Measurements from ENCODE around the gene NELL1.

The NELL1 gene

DNA sequence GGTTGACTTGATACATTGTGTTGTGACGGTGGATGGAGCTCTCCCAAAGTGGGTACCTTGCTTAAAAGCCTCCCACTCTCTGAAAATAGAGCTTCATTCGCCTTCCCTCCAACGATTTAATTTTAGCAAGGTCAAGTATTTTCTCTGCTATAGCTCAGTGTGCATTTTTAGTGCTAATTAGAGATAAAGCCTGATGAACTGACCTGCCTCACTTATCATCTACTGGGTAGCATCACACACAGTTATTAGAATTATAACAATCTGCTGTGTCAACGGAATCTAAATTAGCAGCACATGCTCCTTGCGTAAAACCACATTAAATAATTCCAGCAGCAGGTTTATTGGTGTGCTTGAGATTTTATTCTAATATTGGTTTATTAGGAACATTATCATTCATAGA lies 701.7 kb downstream of the NELL1 start:
- no peak for DNase-seq (ENCODE audit: low read depth)
- TF ChIP-seq, protein P1, sequence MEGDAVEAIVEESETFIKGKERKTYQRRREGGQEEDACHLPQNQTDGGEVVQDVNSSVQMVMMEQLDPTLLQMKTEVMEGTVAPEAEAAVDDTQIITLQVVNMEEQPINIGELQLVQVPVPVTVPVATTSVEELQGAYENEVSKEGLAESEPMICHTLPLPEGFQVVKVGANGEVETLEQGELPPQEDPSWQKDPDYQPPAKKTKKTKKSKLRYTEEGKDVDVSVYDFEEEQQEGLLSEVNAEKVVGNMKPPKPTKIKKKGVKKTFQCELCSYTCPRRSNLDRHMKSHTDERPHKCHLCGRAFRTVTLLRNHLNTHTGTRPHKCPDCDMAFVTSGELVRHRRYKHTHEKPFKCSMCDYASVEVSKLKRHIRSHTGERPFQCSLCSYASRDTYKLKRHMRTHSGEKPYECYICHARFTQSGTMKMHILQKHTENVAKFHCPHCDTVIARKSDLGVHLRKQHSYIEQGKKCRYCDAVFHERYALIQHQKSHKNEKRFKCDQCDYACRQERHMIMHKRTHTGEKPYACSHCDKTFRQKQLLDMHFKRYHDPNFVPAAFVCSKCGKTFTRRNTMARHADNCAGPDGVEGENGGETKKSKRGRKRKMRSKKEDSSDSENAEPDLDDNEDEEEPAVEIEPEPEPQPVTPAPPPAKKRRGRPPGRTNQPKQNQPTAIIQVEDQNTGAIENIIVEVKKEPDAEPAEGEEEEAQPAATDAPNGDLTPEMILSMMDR (conservative IDR thresholded peaks at IDR 0.05; ENCODE audit: low read depth, low read length): no peak
- no peak overlapping the region for H3K4me3 ChIP-seq (ENCODE audit: low read length)

DNA sequence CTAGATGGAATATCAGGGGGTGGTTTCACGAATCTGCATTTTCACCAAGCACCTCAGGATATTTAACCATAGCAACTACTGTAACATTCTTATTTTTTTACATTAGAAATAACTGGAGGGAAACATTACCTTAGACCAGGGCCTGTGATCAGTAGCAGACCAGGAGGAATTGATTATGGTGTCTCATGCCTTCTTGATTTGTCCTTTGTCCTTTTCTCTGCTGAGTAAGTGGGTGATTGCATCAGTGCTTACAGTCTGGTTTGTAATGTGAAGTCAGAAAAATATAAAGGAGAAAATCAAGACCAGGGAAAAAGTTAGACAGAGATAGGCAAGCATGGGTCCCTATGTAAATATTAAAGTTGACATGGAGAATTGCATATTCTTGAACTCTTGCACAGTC lies 703.3 kb downstream of the NELL1 start:
- no peak overlapping the region for H3K4me3 ChIP-seq (ENCODE audit: low read length)
- DNase-seq (ENCODE audit: low read depth): no peak
- TF ChIP-seq, protein P1 (conservative IDR thresholded peaks at IDR 0.05; ENCODE audit: low read depth, low read length): no peak

DNA sequence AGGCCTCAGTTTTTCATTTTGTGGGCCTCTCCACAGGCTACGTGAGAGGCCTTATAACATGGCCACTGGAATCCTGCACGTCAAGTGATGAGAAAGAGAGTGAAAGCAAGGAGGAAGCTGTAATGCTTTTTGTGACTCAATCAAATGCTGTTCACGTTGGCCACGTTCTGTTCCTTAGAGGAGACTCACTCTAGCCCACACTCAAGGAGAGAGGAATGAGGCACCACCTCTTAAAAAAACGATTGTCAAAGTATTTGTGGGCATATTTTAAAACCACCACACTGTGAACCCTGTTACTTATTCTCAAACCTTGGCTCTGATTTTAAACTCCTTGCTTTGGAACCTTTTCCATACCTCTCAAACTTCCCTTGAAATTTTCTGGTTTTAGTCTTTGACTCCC lies 705.0 kb downstream of the NELL1 start:
- H3K4me3 ChIP-seq (ENCODE audit: low read length): no peak overlapping the region
- DNase-seq (ENCODE audit: low read depth): no peak
- TF ChIP-seq, protein P1 (conservative IDR thresholded peaks at IDR 0.05; ENCODE audit: low read depth, low read length): no peak

DNA sequence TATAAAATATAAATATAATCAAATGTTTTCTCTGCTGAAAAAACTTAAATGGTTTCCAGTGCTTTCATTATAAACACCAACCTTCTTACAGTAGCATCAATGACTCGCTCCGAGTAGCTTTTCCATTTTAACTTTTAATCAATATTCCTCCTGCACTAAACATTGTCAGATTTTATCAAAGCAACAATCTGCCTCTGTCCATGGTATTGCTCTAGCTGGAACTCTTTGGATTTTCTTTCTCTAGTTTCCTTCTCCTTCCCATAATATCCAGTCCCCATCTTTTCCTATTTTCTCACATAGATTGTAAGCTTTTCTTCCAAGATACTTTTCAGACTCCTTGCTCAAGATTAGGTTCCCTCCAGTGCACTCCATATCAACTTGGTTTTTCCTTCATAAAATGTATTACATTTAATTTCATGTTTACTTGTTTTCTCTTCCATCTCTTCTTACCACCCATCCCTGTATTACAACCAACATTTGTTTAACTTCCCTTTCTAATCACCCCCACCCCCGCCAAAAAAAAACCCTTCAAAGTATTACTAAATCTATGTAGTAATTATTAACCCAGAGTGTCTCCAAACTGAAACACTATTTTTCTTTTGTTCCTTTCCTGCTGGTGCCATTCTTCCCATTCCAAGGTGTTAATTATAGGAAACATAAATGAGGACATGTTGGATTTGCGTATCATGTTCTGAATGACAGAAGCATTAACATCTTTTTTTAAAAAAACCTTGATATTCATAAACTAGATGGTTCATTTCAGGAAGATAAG lies 716.5 kb downstream of the NELL1 start:
- DNase-seq (ENCODE audit: low read depth): no peak
- TF ChIP-seq, protein P1 (conservative IDR thresholded peaks at IDR 0.05; ENCODE audit: low read depth, low read length): no peak

DNA sequence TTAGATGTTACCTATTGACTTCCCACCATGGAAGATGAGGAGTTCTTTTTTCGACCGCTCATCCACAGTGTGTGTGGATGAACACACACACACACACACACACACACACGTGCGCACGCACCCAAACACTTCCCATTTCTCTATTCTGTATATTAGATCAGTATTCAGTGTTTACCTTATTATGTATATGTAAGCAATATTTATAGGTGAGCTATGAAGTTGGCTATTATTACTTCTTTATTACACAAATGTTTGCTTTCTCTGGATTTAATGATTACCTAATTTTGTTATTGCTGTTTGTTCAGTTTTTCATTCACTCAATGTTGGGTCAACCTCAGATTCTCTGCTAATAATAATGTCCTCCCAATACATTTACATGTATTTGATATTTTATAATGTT lies 721.0 kb downstream of the NELL1 start:
- DNase-seq (ENCODE audit: low read depth): no peak
- TF ChIP-seq, protein P1 (conservative IDR thresholded peaks at IDR 0.05; ENCODE audit: low read depth, low read length): no peak

More for the DNA sequence above, 716.5 kb downstream of the NELL1 start:
- H3K4me3 ChIP-seq (ENCODE audit: low read length): no peak overlapping the region

DNA sequence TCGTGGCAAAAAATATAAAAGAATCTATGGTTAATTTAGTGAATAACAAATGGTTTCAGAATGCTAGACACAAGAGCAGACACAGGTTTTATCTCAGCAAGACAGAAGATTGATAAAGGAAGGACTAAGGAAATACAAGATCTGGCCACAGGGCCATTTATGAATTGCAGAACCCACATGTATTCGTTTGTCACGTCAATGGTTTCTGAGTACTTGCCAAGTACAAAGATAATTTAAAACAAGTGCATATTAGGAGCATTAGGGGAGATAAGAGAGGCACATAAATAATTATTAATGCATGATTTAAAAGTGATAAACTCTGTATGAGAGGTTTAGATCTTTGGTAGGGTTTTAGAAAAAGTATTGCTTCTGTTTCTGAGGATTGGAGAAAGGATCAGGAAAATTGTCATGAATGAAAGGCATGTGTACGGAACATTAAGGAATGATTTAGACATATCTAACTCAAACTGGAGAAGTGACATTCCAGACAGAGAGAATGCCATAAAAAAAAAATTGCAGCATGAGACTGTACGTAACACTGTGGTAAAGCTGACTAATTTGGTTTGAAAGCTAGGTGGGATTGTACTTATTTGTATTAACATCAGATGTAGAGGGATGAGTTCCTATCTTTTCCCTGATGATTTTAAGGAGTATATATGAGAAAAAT lies 727.1 kb downstream of the NELL1 start:
- no peak for DNase-seq (ENCODE audit: low read depth)
- TF ChIP-seq, protein P1 (conservative IDR thresholded peaks at IDR 0.05; ENCODE audit: low read depth, low read length): no peak
- H3K4me3 ChIP-seq (ENCODE audit: low read length): no peak overlapping the region

More for the DNA sequence above, 721.0 kb downstream of the NELL1 start:
- no peak overlapping the region for H3K4me3 ChIP-seq (ENCODE audit: low read length)

DNA sequence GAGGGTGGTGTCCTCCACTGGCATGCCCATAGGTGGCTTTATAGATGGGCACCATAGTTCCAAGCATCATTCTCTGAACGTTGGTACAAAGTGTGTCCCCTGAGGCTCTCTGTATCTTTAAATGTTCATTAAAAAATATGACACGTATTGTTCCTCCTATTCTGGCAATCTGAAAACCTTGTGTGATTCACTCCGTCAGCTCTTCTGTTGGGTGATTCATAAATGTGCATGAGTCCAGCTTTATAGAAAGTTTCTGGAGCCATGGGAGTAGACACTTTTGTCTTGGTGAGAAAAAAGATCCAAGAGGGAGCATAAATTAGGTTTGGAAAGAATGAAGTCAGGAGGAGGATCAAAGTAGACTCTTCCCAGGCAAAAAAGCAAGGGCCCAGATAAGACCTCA lies 728.8 kb downstream of the NELL1 start:
- DNase-seq (ENCODE audit: low read depth): no peak
- no peak overlapping the region for H3K4me3 ChIP-seq (ENCODE audit: low read length)
- TF ChIP-seq, protein P1 (conservative IDR thresholded peaks at IDR 0.05; ENCODE audit: low read depth, low read length): no peak

Measured in retinal pigment epithelial cell (primary cell).